Measurements from ENCODE around the gene ADAM11. TPM values are rescaled to one million over a fixed set of nuclear protein-coding genes. Genes with fewer than 3 reads are reported as not detected.
A peak's percentile ranks its signal among the peaks of the same experiment; 100 is the strongest.

The ADAM11 gene
- total and polyA plus RNA-seq, 2 of the 8 experiments (the other 6 are each of a cell fraction or from before 2014, with no cell fraction given), result 2.3 to 2.9 TPM

DNA sequence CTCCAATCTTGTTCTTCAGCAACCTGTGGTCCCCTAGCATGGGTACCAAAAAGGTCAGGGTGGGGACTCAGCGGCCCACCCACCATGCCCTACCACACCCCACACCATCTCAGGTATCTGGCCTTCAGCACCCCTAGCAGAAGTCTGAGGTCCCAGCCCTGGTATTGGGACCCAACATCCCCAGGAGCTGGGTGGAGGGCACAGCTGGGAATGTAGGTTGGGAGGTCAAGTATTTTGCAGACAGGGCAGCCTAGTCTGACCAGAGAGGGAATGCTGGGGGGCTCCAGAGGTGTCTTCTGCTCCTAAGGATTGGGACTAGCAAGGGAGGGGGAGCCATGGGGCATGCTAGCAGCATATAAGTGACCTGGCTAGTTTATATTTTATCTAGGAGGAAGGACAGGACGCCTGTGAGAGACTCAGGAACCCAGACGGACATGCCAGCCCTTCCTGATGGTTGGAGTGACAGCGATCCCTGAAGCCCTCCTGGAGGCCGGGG, 822 bp upstream of the ADAM11 start:
- Histone ChIP-seq H3K9ac (replicated peaks in 1 of 4; ENCODE audit: extremely low read depth in 1 of 4, low read depth in 3 of 4, low read length in 3 of 4) (no peak overlapping the region), H3K4me2 (ENCODE audit: insufficient read depth in 1 of 2, low read depth in 2 of 2, low read length in 2 of 2) (peak overlapping the region; percentile 56 to 79), H2BK12ac (ENCODE audit: low read depth, low read length) (0 out of 2 replicates have a peak overlapping the region, but pooled peaks have one; percentile 17), H4K8ac (ENCODE audit: extremely low read depth, insufficient read depth, low read length) (no peak overlapping the region), H3K56ac (replicated peaks; ENCODE audit: insufficient read length, low read depth, low read length) (no peak overlapping the region), H3K23me2 (ENCODE audit: low read depth, low read length) (peaks cover 8% of the 10 kb centered on the region; the same call in 1 of the 2 replicates), H4K91ac (replicated peaks; ENCODE audit: insufficient read length, low read length) (no peak overlapping the region), H3K4ac (replicated peaks; ENCODE audit: insufficient read length, low read depth, low read length) (no peak overlapping the region), H2BK15ac (ENCODE audit: low read length) (no peak overlapping the region), H3K79me1 (ENCODE audit: low read depth, low read length) (no peaks in the 10 kb centered on the region), H3K36me3 (ENCODE audit: control insufficient read depth in 2 of 4, insufficient read depth in 4 of 4, low read length in 3 of 4) (no peaks in the 10 kb centered on the region), H3K79me2 (ENCODE audit: control insufficient read depth in 1 of 2, insufficient read depth in 2 of 2, low read length in 2 of 2) (no peaks in the 10 kb centered on the region), H3K14ac (ENCODE audit: insufficient read length) (no peak overlapping the region), H2BK5ac (ENCODE audit: low read depth, low read length) (no peak overlapping the region), H3K23ac (ENCODE audit: insufficient read length) (no peak overlapping the region), H3K4me1 (replicated peaks in 1 of 4; ENCODE audit: control insufficient read depth in 3 of 4, insufficient read depth in 4 of 4, low read length in 3 of 4) (peaks cover 0 to 7% (median 2%) of the 10 kb centered on the region in 4 experiments; a peak in 4 of 7 replicates), H4K20me1 (replicated peaks in 1 of 2; ENCODE audit: control insufficient read depth in 1 of 2, insufficient read depth in 2 of 2, low read length in 2 of 2) (no peaks in the 10 kb centered on the region), H3K4me3 (ENCODE audit: extremely low read depth in 1 of 4, insufficient read depth in 2 of 4, low read depth in 3 of 4, low read length in 4 of 4) (peak overlapping the region in 3 of 4 experiments; percentile 29 to 68 (median 32); a peak in 2 of 8 replicates), H2AFZ (ENCODE audit: low read length) (no peak overlapping the region; the same call in 1 of the 2 replicates), H3K27ac (ENCODE audit: low read depth, low read length) (no peak overlapping the region), H2BK20ac (ENCODE audit: low read length) (no peak overlapping the region), H3K9me3 (ENCODE audit: insufficient read depth in 2 of 2, low read depth in 1 of 2, low read length in 1 of 2) (no peaks in the 10 kb centered on the region), H3K18ac (ENCODE audit: extremely low read depth, low read length) (no peak overlapping the region), H3K27me3 (replicated peaks in 1 of 4; ENCODE audit: control insufficient read depth in 3 of 4, extremely low read depth in 1 of 4, insufficient read depth in 3 of 4, low read length in 3 of 4) (peaks cover 25 to 40% (median 35%) of the 10 kb centered on the region in 4 experiments), H2AK5ac (ENCODE audit: low read depth, low read length) (no peak overlapping the region), H2BK120ac (replicated peaks; ENCODE audit: low read depth, low read length) (no peak overlapping the region), H4K5ac (ENCODE audit: insufficient read length, low read depth, low read length) (no peak overlapping the region)
- POLR2A ChIA-PET (ENCODE audit: partially characterized antibody), result interaction anchor here (0.6 to 5.1 kb wide), 2 partner anchors 10 to 117 kb away, joined by 3 to 17 read pairs; no protein-coding TSS in a partner anchor
- DNase-seq (ENCODE audit: low read depth in 1 of 2, low spot score in 2 of 2), result no peak
- CTCF ChIA-PET (ENCODE audit: partially characterized antibody), result interaction anchor here (2.5 kb wide), 1 partner anchor 11 kb away, joined by 9 read pairs; no protein-coding TSS in a partner anchor
- 35% methylated on average over 5 of the region's 5 CpGs; no CpG with 5 or more reads in 1 of the 2 experiments for WGBS, 2 experiments (ENCODE audit: extremely low coverage in 1 of 2, insufficient coverage in 1 of 2, insufficient read length in 1 of 2, insufficient replicate concordance in 2 of 2, low coverage in 1 of 2, low lambda C conversion rate in 2 of 2, missing lambda C conversion rate in 1 of 2)
- no peak for FAIRE-seq
- TF ChIP-seq, protein P1, sequence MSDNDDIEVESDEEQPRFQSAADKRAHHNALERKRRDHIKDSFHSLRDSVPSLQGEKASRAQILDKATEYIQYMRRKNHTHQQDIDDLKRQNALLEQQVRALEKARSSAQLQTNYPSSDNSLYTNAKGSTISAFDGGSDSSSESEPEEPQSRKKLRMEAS (IDR thresholded peaks at IDR 0.05), result no peak

Data from H1 (cell line).